Smooth muscle cell of the pulmonary artery (primary cell): ENCODE results near the gene ZNF197. TPM values are rescaled to one million over a fixed set of nuclear protein-coding genes. Genes with fewer than 3 reads are reported as not detected.

Experiments used
- total RNA-seq: library from RNA; depleted of rRNA; stranded (reverse); fragments of >200 nt; gene quantifications from 2 replicates; pipeline ENCODE4 v1.2.3, GENCODE V29; 2014

The ZNF197 gene
- 13.7 and 14.9 TPM in 2 replicates for total RNA-seq

GRCh38 chr3:44624749-44625480, at the start of gene ZNF197:
TSS of gene ZNF197 (plus strand) at chr3:44625036. CDS start at chr3:44629155, 4,119 bp downstream.

GRCh38 chr3:44584646-44585501, 40.0 kb upstream of the ZNF197 start, which contains the start of gene ZNF660:
TSS of gene ZNF660 (plus strand) at chr3:44584964. CDS start at chr3:44594194, 9,230 bp downstream.

DNA sequence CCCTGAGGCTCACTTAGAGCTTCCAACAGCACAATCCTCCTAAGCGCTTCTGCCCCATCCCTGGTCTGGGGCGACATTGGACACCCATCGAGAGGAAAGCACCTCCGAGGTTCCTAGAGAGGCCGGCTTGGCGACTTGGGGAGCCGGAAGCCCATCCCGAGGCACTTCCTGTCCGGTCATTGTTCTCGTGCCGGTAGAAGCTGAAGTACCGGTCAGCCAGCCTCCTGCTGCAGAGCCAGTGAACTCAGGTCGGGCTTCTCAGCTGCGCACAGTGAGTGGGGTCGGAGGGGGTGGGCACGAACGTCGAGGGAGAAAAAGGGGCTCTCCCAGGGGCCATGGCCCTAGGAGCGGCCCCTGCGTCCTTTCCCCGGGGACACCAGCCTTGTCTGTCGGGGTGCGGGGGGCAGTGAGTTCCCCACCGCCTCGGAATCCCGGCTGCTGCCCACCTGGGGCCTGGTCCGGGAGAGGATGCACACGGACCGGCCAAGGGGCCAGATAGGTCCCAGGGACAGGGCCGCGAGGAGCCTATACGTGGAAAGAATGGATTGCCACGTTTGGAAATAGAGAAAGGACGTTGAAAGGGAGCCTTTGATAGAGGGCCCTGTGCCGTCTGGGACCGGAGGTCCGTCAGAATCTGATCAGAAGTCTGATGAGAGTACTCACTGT, 23.9 kb downstream of the ZNF197 start, which contains the start of gene ZNF35:
Gene ZNF35, plus strand, starts transcription at position 169 of the 666 bp plus-strand sequence. CDS start 2,336 bp downstream, outside the sequence.

Other genes starting within 250 kb of the ZNF197 start
- 11.1 and 11.7 TPM in 2 replicates for gene ZNF445, start 147.4 kb upstream of the ZNF197 start, total RNA-seq
- gene ZKSCAN7, start 69.8 kb upstream of the ZNF197 start, total RNA-seq, result 4.8 and 5.5 TPM in 2 replicates
- gene ZNF660, start 40.1 kb upstream of the ZNF197 start, total RNA-seq, result 1.8 and 2.2 TPM in 2 replicates
- gene ZNF35, start 23.7 kb downstream of the ZNF197 start, total RNA-seq, result 8.0 and 9.7 TPM in 2 replicates
- gene ZNF502, start 87.6 kb downstream of the ZNF197 start, total RNA-seq, result 3.8 and 3.9 TPM in 2 replicates
- 3.0 and 6.2 TPM in 2 replicates for gene ZNF501, start 104.6 kb downstream of the ZNF197 start, total RNA-seq
- gene KIAA1143, start 136.6 kb downstream of the ZNF197 start, total RNA-seq, result 15.8 and 18.7 TPM in 2 replicates
- 1.3 and 2.9 TPM in 2 replicates for gene KIF15, start 136.8 kb downstream of the ZNF197 start, total RNA-seq
- gene TMEM42, start 236.9 kb downstream of the ZNF197 start, total RNA-seq, result 16.9 and 17.1 TPM in 2 replicates
- gene TGM4, start 249.6 kb downstream of the ZNF197 start, total RNA-seq, result not detected in 2 replicates